Fibroblast of lung (primary cell): ENCODE results near the gene SOCS1. TPM values are rescaled to one million over a fixed set of nuclear protein-coding genes. Genes with fewer than 3 reads are reported as not detected.

Source experiments
- DNase-seq, 2 donors: peaks; one replicate each; pipeline versions ENCODE4 v3.0.0 to v3.0.0-alpha.2; 2010; ENCODE audit warnings: low read depth in 2 of 2
- H2AFZ ChIP-seq: 2 replicates; pipeline ENCODE4 v1.5.1; 2012; ENCODE audit warnings: low read length, control low read depth, inconsistent platforms
- H3K27ac ChIP-seq: 2 replicates; pipeline ENCODE4 v1.5.1; 2011; ENCODE audit warnings: low read length, control low read depth; ENCODE audit not compliant: insufficient read depth
- H3K27me3 ChIP-seq: 2 replicates; pipeline ENCODE4 v1.5.1; 2011; ENCODE audit warnings: mild to moderate bottlenecking, low read length; ENCODE audit not compliant: control insufficient read depth, insufficient read depth
- H3K36me3 ChIP-seq: 2 replicates; pipeline ENCODE4 v1.5.1; 2011; ENCODE audit warnings: low read length; ENCODE audit not compliant: control insufficient read depth, insufficient read depth
- H3K4me1 ChIP-seq: 2 replicates; pipeline ENCODE4 v1.5.1; 2011; ENCODE audit warnings: low read length; ENCODE audit not compliant: control insufficient read depth, insufficient read depth; ENCODE audit errors: extremely low read depth
- H3K4me2 ChIP-seq: 2 replicates; pipeline ENCODE4 v1.5.1; 2011; ENCODE audit warnings: low read length, control low read depth; ENCODE audit not compliant: insufficient read depth; ENCODE audit errors: extremely low read depth
- H3K4me3 ChIP-seq, 4 experiments: fragments of 200-600 bp in 1 of 4; sonication (generic) in 1 of 4; replicated peaks in 1 of 4; 2 replicates each; pipeline ENCODE4 v1.5.1; 2011 to 2016; ENCODE audit warnings: low read length in 4 of 4, low read depth in 3 of 4, mild to moderate bottlenecking in 3 of 4, control low read depth in 2 of 4, inconsistent platforms in 1 of 4, mixed read lengths in 1 of 4; ENCODE audit not compliant: insufficient read depth in 1 of 4; ENCODE audit errors: control extremely low read depth in 1 of 4
- H3K79me2 ChIP-seq: 2 replicates; pipeline ENCODE4 v1.5.1; 2012; ENCODE audit warnings: mild to moderate bottlenecking, low read length, inconsistent platforms; ENCODE audit not compliant: control insufficient read depth, insufficient read depth
- H3K9ac ChIP-seq: 2 replicates; pipeline ENCODE4 v1.5.1; 2011; ENCODE audit warnings: mild to moderate bottlenecking, low read length, control low read depth; ENCODE audit not compliant: insufficient read depth
- H3K9me3 ChIP-seq: 2 replicates; pipeline ENCODE4 v1.5.1; 2012; ENCODE audit warnings: low read depth, low read length; ENCODE audit not compliant: control insufficient read depth, insufficient read depth
- H4K20me1 ChIP-seq: 2 replicates; pipeline ENCODE4 v1.5.1; 2011; ENCODE audit warnings: low read length; ENCODE audit not compliant: control insufficient read depth, insufficient read depth; ENCODE audit errors: extremely low read depth
- CTCF ChIP-seq, 2 donors: IDR thresholded peaks in 1 of 2; conservative IDR thresholded peaks in 1 of 2; 1 replicate in 1 of 2; 2 replicates in 1 of 2; pipeline ENCODE4 v1.5.1; 2011 to 2012; ENCODE audit warnings: low read length in 2 of 2, control low read depth in 1 of 2, inconsistent platforms in 1 of 2, low read depth in 1 of 2, mild to moderate bottlenecking in 1 of 2
- EZH2 ChIP-seq: IDR thresholded peaks from 2 replicates; pipeline ENCODE4 v1.5.1; 2012; ENCODE audit warnings: low read length, control low read depth, mild to moderate bottlenecking; ENCODE audit errors: missing control alignments
- polyA plus RNA-seq, 2 donors: library from polyadenylated mRNA; depleted of rRNA in 1 of 2; stranded (reverse) in 1 of 2; unstranded in 1 of 2; fragments of >200 nt; gene quantifications; 2 replicates each; pipeline ENCODE4 v1.2.1, GENCODE V29; 2011 to 2012; ENCODE audit warnings: missing spikeins in 1 of 2
- total RNA-seq: library from RNA; depleted of rRNA; stranded (reverse); fragments of >200 nt; gene quantifications from 2 replicates; pipeline ENCODE4 v1.2.1, GENCODE V29; 2014

SOCS1 gene
- total and polyA plus RNA-seq, 2 donors (not counting 1 experiment from before 2014, with no cell fraction given): 17.7 to 21.1 TPM

- Histone ChIP-seq H3K9me3 (no peaks in the 10 kb centered on the region), H3K79me2 (peaks cover 32% of the 10 kb centered on the region), H3K4me1 (peaks cover 24% of the 10 kb centered on the region), H3K4me3 (peak overlapping the region; percentile 44 to 97 (median 71)), H3K4me2 (peak overlapping the region; percentile 92), H3K27me3 (no peaks in the 10 kb centered on the region), H2AFZ (no peak overlapping the region), H3K9ac (peak overlapping the region; percentile 79), H3K36me3 (peaks cover 21% of the 10 kb centered on the region), H3K27ac (peak overlapping the region; percentile 79), H4K20me1 (no peaks in the 10 kb centered on the region)
- peak in 1 of 2 donors; percentile 20 for DNase-seq
- TF ChIP-seq CTCF (conservative IDR thresholded peaks at IDR 0.05 in 1 of 2, IDR thresholded peaks at IDR 0.05 in 1 of 2; ENCODE audit: low read depth in 1 of 2, low read length in 2 of 2) (no peak), EZH2 (no peak)
These were observed 1.8 kb downstream of the SOCS1 start for GRCh38 chr16:11253995-11254912.

GRCh38 chr16:11253009-11253994, 2.7 kb downstream of the SOCS1 start:
- peaks cover 32% of the 10 kb centered on the region for H3K79me2 ChIP-seq
- H3K27me3 ChIP-seq: no peaks in the 10 kb centered on the region
- H4K20me1 ChIP-seq: no peaks in the 10 kb centered on the region
- no peaks in the 10 kb centered on the region for H3K9me3 ChIP-seq
- H3K9ac ChIP-seq: peak overlapping the region; percentile 54
- H3K4me2 ChIP-seq: peak overlapping the region; percentile 92
- TF ChIP-seq CTCF (conservative IDR thresholded peaks at IDR 0.05 in 1 of 2, IDR thresholded peaks at IDR 0.05 in 1 of 2; ENCODE audit: low read depth in 1 of 2, low read length in 2 of 2) (no peak), EZH2 (no peak)
- peak overlapping the region; percentile 29 for H3K27ac ChIP-seq
- peaks cover 19% of the 10 kb centered on the region for H3K4me1 ChIP-seq
- peak; percentile 68 to 73 for DNase-seq
- H3K4me3 ChIP-seq: peak overlapping the region; percentile 44 to 97 (median 71)
- no peak overlapping the region for H2AFZ ChIP-seq
- H3K36me3 ChIP-seq: peaks cover 21% of the 10 kb centered on the region
